Activated B cell treated with CpG ODN at 0.5 μM for 24 hours (primary cell): ENCODE measurements around the gene DHODH. TPM values are rescaled to one million over a fixed set of nuclear protein-coding genes. Genes with fewer than 3 reads are reported as not detected.

Experiments used
- ATAC-seq: fragments of 200-7000 bp; cut with Tn5 transposase; one replicate; pipeline ENCODE4 v1.10.0; 2021; ENCODE audit warnings: low read depth, mild to moderate bottlenecking, moderate library complexity
- CTCF ChIA-PET: fragments of 350-600 bp; sonication (Branson Sonifier 250); formaldehyde crosslinking; loops from one replicate; lab custom pipeline; 2021; ENCODE audit warnings: antibody characterized with exemption; lab: Charles Lee
- POLR2A ChIA-PET: fragments of 350-600 bp; sonication (Branson Sonifier 250); formaldehyde crosslinking; loops from one replicate; lab custom pipeline; 2021; ENCODE audit warnings: antibody characterized with exemption; lab: Charles Lee
- DNase-seq: peaks from one replicate; pipeline ENCODE4 v3.0.0; 2022
- H3K27ac Mint-ChIP-seq: one replicate; pipeline ENCODE4 v1.8.0; 2020; ENCODE audit warnings: mixed read lengths
- H3K27me3 Mint-ChIP-seq: one replicate; pipeline ENCODE4 v1.8.0; 2021; ENCODE audit warnings: mixed read lengths
- H3K36me3 Mint-ChIP-seq: one replicate; pipeline ENCODE4 v1.8.0; 2021; ENCODE audit warnings: low read depth, mixed read lengths
- H3K4me1 Mint-ChIP-seq: one replicate; pipeline ENCODE4 v1.8.0; 2021; ENCODE audit warnings: mixed read lengths
- H3K4me3 Mint-ChIP-seq: one replicate; pipeline ENCODE4 v1.8.0; 2020; ENCODE audit warnings: mild to moderate bottlenecking, mixed read lengths
- H3K9me3 Mint-ChIP-seq: one replicate; pipeline ENCODE4 v1.8.0; 2020; ENCODE audit warnings: mixed read lengths
- CTCF ChIP-seq: fragments of 200-600 bp; IDR thresholded peaks from one replicate; pipeline ENCODE4 v1.8.0; 2022; ENCODE audit warnings: antibody characterized with exemption, mild to moderate bottlenecking
- intact Hi-C: fragments of 100-400 bp; cut with micrococcal nuclease; formaldehyde crosslinking; loops from one replicate; pipeline ENCODE4 v1.15.1; 2024
- total RNA-seq: library from RNA; stranded (reverse); gene quantifications from 2 replicates; pipeline ENCODE4 v1.2.3, GENCODE V29; 2022

Gene DHODH
- total RNA-seq, 1 donor from 2014 or later: 12.0 TPM

DNA sequence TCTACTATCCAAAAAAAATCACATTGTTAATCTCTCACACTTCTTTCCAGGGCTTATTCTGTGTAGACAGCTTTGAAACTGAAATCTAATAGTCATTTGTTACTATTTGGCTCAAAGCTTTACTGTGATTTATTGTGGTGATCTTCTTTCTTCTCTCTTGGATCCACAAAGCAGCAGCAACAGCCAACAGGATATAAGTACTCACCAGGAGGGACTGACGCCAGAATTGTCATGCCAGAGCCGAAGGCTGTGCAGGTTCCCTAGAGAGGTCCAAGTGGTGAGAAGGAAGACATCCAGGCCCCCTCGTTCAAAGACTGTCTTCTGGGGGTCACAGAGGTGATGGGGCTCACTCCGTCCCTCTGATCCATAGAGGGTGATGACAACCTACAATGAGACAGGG is 41.6 kb upstream of the DHODH start:
- POLR2A ChIA-PET: no interaction called here
- Mint-ChIP-seq H3K9me3 (no peaks in the 10 kb centered on the region), H3K4me1 (peaks cover 9% of the 10 kb centered on the region), H3K27ac (no peak overlapping the region), H3K4me3 (no peak overlapping the region), H3K27me3 (peaks cover 5% of the 10 kb centered on the region), H3K36me3 (no peaks in the 10 kb centered on the region)
- no peak for TF ChIP-seq CTCF
- CTCF ChIA-PET: no interaction called here
- ATAC-seq: no peak
- intact Hi-C loops: loop anchor here (10.0 kb wide), 1 partner anchor 302 kb away; no protein-coding TSS in a partner anchor
- no peak for DNase-seq

DNA sequence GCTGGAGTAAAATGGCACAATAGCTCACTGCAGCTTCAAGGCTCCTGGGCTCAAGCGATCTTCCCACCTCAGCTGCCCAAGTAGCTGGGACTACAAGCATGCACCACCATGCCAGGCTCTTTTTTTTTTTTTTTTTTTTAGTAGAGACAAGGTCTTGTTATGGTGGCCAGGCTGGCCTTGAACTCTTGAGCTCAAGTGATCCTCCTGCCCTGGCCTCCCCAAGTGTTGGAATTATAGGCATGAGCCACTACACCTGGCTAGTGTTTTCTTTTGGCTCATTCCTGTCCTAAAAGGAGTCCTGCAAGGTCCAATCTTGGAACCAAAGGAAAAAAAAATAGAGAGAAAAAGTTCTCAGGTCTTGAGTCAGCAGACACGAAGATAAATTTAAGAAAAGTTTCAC is 39.2 kb upstream of the DHODH start:
- intact Hi-C loops: loop anchor here (10.0 kb wide), 1 partner anchor 305 kb away; no protein-coding TSS in a partner anchor
- no peak overlapping the region for H3K27ac Mint-ChIP-seq
- TF ChIP-seq CTCF: no peak
- no peak for ATAC-seq
- no peaks in the 10 kb centered on the region for H3K36me3 Mint-ChIP-seq
- peaks cover 5% of the 10 kb centered on the region for H3K27me3 Mint-ChIP-seq
- H3K4me3 Mint-ChIP-seq: no peak overlapping the region
- H3K9me3 Mint-ChIP-seq: no peaks in the 10 kb centered on the region
- ChIA-PET POLR2A (interaction anchor here (0.6 kb wide), 1 partner anchor 8 kb away, joined by 6 read pairs; no protein-coding TSS in a partner anchor), CTCF (no interaction called here)
- DNase-seq: no peak
- no peaks in the 10 kb centered on the region for H3K4me1 Mint-ChIP-seq

- H3K4me3 Mint-ChIP-seq: no peak overlapping the region
- no peak for DNase-seq
- H3K36me3 Mint-ChIP-seq: no peaks in the 10 kb centered on the region
- no peaks in the 10 kb centered on the region for H3K9me3 Mint-ChIP-seq
- no peak for TF ChIP-seq CTCF
- ChIA-PET POLR2A (no interaction called here), CTCF (interaction anchor here (0.9 kb wide), 1 partner anchor 10 kb away, joined by 4 read pairs; no protein-coding TSS in a partner anchor)
- no peak for ATAC-seq
- no peaks in the 10 kb centered on the region for H3K4me1 Mint-ChIP-seq
- intact Hi-C loops: no loop called here
- H3K27me3 Mint-ChIP-seq: peaks cover 2% of the 10 kb centered on the region
- H3K27ac Mint-ChIP-seq: no peak overlapping the region
Measured at GRCh38 chr16:71971571-71971970, 37.0 kb upstream of the DHODH start.

- intact Hi-C loops: no loop called here
- ChIA-PET POLR2A (no interaction called here), CTCF (no interaction called here)
Measured at GRCh38 chr16:71972356-71972755, 36.2 kb upstream of the DHODH start.

DNA sequence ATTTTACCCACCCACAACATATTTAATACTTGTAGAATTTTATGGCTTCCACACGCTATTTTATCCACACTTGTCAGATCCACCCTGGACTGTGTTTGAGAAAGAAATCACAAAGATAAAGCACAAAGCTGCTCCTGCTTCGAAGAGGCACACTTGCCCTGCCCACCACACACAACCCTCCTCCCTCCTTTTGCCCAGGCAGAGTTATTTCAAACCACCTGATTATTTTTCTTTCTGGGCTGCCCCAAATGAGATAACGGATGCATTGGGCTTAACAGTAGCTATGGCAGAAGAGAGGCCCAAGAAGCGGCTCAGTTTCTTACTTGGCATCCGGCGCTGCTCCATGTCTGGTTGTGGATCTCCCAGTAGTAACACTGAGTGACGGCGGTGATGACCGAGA is 35.5 kb upstream of the DHODH start:
- Mint-ChIP-seq H3K4me1 (no peaks in the 10 kb centered on the region), H3K27ac (no peak overlapping the region), H3K4me3 (no peak overlapping the region), H3K9me3 (no peaks in the 10 kb centered on the region), H3K27me3 (peaks cover 2% of the 10 kb centered on the region), H3K36me3 (no peaks in the 10 kb centered on the region)
- ATAC-seq: no peak
- no peak for DNase-seq
- CTCF ChIA-PET: interaction anchor here (1.0 kb wide), 1 partner anchor 11 kb away, joined by 3 read pairs; no protein-coding TSS in a partner anchor
- POLR2A ChIA-PET: no interaction called here
- intact Hi-C loops: no loop called here
- TF ChIP-seq CTCF: no peak

More at GRCh38 chr16:71972356-71972755, 36.2 kb upstream of the DHODH start:
- peaks cover 2% of the 10 kb centered on the region for H3K27me3 Mint-ChIP-seq
- no peak for TF ChIP-seq CTCF
- no peaks in the 10 kb centered on the region for H3K9me3 Mint-ChIP-seq
- no peak overlapping the region for H3K4me3 Mint-ChIP-seq
- ATAC-seq (no peak), DNase-seq (no peak)
- no peak overlapping the region for H3K27ac Mint-ChIP-seq
- H3K36me3 Mint-ChIP-seq: no peaks in the 10 kb centered on the region
- no peaks in the 10 kb centered on the region for H3K4me1 Mint-ChIP-seq
